HG03520 (cell line): ENCODE results near the gene IFNL4.
"Not testable (repeated sequence)": the region's sequence is repeated elsewhere in the genome, so short reads cannot be mapped to it uniquely, and the experiment has no call there.

Experiments used
- ATAC-seq: cut with Tn5 transposase; IDR thresholded peaks from one replicate; pipeline ENCODE4 v1.9.1; 2021; ENCODE audit warnings: mild to moderate bottlenecking, moderate library complexity; ENCODE audit not compliant: unreplicated experiment

Gene IFNL4

GRCh38 chr19:39248806-39249205 is at the start of gene IFNL4:
Gene IFNL4, minus strand, starts transcription at chr19:39248856.
- ATAC-seq = no peak

- ATAC-seq = no peak
These were observed 49.4 kb upstream of the IFNL4 start for GRCh38 chr19:39297931-39298634.

DNA sequence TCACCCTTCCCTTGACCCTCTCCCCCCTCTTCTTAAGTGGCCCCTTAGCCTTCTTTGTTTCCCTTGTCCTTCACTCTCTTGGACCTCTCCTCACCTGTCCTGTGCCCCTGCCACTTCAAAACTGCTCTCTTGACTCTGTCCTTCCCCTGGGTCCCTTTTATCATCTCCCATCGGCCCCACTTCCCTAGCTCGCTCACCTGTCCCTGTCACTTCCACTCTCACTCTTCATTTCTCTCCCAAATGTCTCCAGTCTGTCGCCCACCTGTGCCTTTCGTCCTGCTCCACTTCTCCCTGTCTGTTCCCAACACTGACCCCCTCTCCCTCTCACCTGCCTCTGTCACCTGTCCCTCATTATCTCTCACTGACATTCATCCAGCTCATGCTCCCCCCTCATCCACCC is 48.2 kb upstream of the IFNL4 start:
- no peak for ATAC-seq

DNA sequence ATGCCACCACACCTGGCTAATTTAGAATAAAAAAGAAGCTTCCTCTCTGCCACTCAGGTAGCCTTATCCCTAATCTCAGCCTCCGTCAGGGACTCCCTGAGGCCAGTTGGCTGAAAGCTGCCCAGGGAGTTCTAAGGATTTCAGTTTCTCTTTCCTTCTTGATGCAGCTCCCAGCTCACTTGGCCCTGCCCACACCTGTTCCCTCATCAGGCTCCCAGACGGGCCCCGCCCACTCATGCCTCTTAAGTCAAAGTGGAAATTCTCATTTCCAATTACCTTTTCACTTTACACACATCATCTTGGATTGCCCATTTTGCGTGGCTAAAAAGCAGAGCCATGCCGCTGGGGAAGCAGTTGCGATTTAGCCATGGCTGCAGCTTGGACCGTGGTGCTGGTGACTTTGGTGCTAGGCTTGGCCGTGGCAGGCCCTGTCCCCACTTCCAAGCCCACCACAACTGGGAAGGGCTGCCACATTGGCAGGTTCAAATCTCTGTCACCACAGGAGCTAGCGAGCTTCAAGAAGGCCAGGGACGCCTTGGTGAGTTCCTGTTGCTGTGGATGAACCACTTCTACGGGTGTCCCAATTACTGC is 47.5 kb upstream of the IFNL4 start, which contains the start of gene IFNL1:
Gene IFNL1, plus strand, starts transcription at position 353 of the 591 bp plus-strand sequence. Its CDS starts 15 bp downstream, at position 368.
- ATAC-seq = no peak

DNA sequence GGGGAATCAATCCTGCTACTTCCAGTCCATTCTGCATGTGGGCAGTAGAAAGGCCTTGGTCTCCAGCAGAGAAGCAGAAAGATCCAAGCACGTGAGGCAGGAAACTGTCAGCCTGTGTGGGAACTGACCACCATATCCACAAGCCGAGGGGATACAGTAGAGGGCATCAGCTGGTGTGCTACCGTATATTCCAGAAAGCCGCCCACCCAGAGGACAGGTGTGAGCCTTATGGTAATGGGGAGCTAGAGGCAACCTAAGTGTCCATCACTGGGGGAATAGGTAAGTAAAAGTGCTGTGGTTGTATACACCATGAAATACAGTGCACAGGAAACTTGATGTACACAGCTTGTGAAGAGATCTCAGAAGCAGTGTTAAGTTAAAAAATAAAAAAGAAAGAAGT is 44.7 kb upstream of the IFNL4 start:
- ATAC-seq = no peak

DNA sequence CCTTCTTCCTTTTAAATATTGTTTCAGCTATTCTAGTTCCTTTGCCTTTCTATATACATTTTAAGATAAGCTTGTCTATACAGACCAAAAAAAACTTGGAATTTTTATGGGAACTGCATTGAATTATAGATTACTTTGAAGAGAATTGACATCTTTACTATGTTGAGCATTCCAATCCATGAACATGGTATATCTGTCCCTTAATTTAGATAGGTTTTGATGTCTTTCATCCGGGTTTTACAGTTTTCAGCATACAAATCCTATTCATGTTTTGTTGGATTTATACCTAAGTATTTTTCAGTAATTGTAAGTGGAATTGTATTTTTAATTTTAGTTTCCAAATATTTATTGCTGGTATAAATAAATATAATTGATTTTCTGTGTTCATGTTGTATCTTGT is 35.4 kb upstream of the IFNL4 start:
- ATAC-seq = no peak

GRCh38 chr19:39282021-39282420 is 33.4 kb upstream of the IFNL4 start:
- ATAC-seq = no peak

DNA sequence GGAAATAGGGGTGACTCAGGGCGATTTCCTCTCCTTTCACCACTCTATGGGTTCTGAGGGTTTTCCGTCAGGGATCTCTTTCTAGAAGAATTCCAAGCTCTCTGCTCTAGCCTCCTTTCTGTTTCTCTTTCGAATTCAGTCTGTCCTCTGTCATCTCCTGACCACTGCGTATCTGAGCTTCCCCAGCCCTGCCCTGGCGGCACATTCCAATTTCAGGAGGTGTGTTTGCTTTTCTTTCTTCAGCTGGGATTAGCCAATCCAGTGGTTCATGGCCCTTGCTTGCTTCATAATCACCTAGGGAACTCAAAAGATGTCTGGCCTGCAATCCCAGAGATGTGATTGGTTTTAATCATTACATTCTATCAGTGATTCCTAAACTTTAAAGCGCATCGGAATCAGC is 28.9 kb upstream of the IFNL4 start:
- no peak for ATAC-seq

GRCh38 chr19:39276740-39277139 is 28.1 kb upstream of the IFNL4 start:
- no peak for ATAC-seq

GRCh38 chr19:39275578-39275977 is 26.9 kb upstream of the IFNL4 start:
- ATAC-seq = no peak

- not testable (repeated sequence) for ATAC-seq
These were observed 25.2 kb upstream of the IFNL4 start for GRCh38 chr19:39273859-39274258.

DNA sequence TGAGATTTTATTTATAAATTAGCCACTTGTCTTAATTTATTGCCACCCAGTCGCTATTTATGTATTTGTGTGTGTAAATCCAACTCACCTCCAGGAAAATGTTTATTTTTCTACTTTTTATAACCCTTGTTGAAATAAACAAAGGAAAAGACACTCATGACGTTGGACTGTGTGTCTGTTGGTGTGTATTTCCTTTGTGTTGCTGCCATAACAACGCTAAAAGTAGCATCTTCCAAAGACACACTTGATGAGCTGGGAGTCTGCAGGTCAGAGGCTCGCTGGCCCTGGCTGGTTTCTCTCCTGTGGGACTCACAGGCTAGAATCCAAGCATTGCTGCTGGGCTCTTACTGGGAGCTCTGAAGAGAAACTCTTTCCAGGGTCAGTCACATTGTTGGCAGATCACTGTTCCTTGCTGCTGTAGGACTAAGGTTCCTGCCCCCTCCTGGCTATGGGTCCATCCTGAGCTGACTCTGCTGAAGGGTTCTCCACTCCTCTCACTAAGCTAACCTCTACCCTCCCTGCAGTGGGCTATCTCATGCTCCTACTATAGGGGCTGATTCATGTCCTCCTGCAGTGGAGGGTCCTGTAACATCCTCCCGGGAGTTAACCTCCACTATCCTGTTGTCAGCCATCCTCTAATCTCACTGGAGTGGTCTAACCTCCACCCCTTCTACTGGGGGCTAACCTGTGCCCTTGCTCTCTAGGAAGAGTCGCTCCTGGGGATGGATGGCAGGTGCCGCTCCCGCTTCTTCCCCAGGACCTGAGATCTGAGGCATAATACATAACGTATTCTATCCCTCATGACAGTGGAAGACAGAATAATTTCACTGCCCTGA is 21.6 kb upstream of the IFNL4 start:
- no peak for ATAC-seq

DNA sequence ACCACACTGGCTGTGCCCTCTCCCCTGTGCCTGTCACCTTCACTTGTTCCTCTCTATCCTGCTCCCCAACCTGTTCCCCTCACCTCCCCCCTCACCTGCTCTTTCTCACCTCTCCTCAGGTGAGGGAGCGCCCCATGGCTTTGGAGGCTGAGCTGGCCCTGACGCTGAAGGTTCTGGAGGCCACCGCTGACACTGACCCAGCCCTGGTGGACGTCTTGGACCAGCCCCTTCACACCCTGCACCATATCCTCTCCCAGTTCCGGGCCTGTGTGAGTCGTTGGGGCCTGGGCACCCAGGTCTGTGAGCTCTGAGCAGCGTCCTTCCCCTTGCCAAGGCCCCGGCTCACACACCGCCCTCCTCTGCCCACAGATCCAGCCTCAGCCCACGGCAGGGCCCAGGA is 20.7 kb upstream of the IFNL4 start:
- not testable (repeated sequence) for ATAC-seq

DNA sequence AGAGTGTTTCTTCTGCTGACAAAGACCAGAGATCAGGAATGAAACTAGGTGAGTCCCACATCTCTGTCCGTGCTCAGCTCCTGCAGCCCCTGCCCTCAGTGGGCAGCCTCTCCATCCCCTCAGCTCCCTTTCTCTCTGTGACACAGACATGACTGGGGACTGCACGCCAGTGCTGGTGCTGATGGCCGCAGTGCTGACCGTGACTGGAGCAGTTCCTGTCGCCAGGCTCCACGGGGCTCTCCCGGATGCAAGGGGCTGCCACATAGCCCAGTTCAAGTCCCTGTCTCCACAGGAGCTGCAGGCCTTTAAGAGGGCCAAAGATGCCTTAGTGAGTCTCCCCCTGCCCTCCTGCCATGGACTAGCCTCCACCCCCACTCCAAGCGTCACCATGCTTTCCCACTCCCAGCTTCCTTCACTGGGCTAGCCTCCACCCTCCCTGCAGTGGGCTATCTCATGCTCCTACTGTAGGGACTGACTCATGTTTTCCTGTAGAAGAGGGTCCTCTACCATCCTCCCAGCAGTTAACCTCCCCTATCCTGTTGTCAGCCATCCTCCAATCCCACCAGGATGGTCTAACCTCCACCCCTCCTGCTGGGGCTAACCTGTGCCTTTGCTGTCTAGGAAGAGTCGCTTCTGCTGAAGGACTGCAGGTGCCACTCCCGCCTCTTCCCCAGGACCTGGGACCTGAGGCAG is 20.0 kb upstream of the IFNL4 start:
- not testable (repeated sequence) for ATAC-seq

DNA sequence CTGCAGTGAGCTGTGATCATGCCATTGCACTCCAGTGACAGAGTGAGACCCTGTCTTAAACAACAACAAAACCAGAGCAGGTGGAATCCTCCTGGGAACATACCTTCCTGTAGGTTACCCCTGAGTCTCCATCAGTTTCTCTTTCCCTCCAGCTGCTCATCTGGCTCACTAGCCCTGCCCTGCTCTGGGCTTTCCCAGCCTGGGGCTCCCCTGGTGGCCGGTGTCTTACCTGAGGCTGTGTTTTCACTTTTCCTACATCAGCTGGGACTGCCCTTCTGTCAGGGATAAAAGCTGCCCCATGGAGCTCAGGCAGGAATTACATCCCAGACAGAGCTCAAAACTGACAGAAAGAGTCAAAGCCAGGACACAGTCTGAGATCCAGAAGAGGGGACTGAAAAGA is 19.4 kb upstream of the IFNL4 start, which contains the start of gene IFNL2:
Gene IFNL2, plus strand, starts transcription at position 312 of the 400 bp plus-strand sequence. CDS start 173 bp downstream, outside the sequence.
- ATAC-seq = not testable (repeated sequence)

DNA sequence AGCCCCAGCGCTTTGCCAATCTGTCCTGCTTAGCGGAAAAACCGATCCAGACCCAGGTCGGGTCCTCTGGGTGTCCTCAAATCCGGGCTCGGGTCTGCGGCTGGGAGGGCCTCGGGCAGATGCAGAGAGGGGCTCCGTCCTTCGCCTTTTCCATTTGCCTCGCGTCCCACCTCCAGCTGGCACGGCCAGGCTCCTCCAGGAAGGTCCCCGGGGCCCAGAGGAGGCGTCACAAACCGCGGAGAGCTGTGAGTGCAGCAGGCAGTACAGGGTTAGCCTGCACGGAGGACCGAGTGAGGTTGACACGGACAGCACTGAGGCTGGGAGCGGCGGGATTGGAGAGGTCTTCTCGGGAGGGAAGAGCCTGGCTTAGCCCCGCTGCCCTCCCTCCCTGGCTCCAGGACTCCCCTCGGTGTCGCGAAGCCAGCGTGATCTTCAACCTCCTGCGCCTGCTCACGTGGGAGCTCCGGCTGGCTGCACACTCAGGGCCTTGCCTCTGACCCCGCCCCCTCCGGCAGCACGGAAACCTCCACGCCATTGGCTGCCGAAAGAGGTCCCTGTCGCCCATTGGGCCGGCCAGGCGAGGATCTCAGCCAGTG is 16.8 kb upstream of the IFNL4 start:
- no peak for ATAC-seq

GRCh38 chr19:39264306-39265290 is 15.9 kb upstream of the IFNL4 start:
- no peak for ATAC-seq

- no peak for ATAC-seq
These were observed 15.3 kb upstream of the IFNL4 start for GRCh38 chr19:39263912-39264305.

DNA sequence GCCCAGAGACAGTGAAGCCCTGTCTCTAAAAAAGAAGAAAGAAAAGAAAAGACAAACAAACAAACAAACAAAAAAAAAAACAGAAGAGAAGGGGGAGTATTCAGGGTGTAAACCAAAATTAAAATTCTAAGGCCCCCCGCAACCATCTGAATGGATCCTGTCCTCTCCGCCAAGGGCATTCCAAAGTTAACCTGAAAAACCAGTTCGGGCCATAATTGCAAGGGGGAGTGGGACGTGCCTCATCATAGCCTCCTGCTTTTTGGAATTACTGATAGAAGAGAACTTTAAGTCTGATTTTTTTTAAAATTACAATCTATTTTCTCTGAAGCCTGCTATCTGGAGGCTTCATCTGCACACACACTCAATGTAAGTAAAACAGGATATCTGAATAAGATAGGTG is 13.8 kb upstream of the IFNL4 start:
- ATAC-seq = no peak
